Measurements from ENCODE around the gene CCDC141.

CCDC141 gene

GRCh38 chr2:178949584-178949983 is 100.4 kb downstream of the CCDC141 start:
- H3K79me2 ChIP-seq (ENCODE audit: control insufficient read depth, low read length), result no peaks in the 10 kb centered on the region
- H4K20me1 ChIP-seq (ENCODE audit: control insufficient read depth, insufficient read depth, low read depth, low read length), result no peaks in the 10 kb centered on the region
- no peak overlapping the region for H3K4me2 ChIP-seq (ENCODE audit: low read length)
- H3K36me3 ChIP-seq (ENCODE audit: control insufficient read depth, low read length), result no peaks in the 10 kb centered on the region
- H3K27me3 ChIP-seq (ENCODE audit: control insufficient read depth, low read length), result no peaks in the 10 kb centered on the region
- H3F3A ChIP-seq (ENCODE audit: control insufficient read depth, insufficient read depth), result no peaks in the 10 kb centered on the region
- no peak overlapping the region for H3K27ac ChIP-seq (ENCODE audit: low read depth, low read length)
- no peaks in the 10 kb centered on the region for H3K9me2 ChIP-seq (replicated peaks; ENCODE audit: control insufficient read depth, low read length)
- no peak overlapping the region for H3K4me3 ChIP-seq (ENCODE audit: low read length)
- TF ChIP-seq EZH2phosphoT487 (IDR thresholded peaks at IDR 0.05; ENCODE audit: borderline replicate concordance, low read length) (no peak), CTCF (IDR thresholded peaks at IDR 0.05; ENCODE audit: low read depth, low read length, poor library complexity, severe bottlenecking) (no peak)
- no peaks in the 10 kb centered on the region for H3K4me1 ChIP-seq (ENCODE audit: control insufficient read depth, low read length)
- no peaks in the 10 kb centered on the region for H3K9me3 ChIP-seq (ENCODE audit: control insufficient read depth, insufficient read depth, low read length)

- Histone ChIP-seq H3K36me3 (ENCODE audit: control insufficient read depth, low read length) (no peaks in the 10 kb centered on the region), H3K27me3 (ENCODE audit: control insufficient read depth, low read length) (no peaks in the 10 kb centered on the region), H3K9me2 (replicated peaks; ENCODE audit: control insufficient read depth, low read length) (no peaks in the 10 kb centered on the region), H4K20me1 (ENCODE audit: control insufficient read depth, insufficient read depth, low read depth, low read length) (no peaks in the 10 kb centered on the region), H3K27ac (ENCODE audit: low read depth, low read length) (no peak overlapping the region), H3K4me1 (ENCODE audit: control insufficient read depth, low read length) (no peaks in the 10 kb centered on the region), H3K4me2 (ENCODE audit: low read length) (no peak overlapping the region), H3F3A (ENCODE audit: control insufficient read depth, insufficient read depth) (no peaks in the 10 kb centered on the region), H3K9me3 (ENCODE audit: control insufficient read depth, insufficient read depth, low read length) (no peaks in the 10 kb centered on the region), H3K4me3 (ENCODE audit: low read length) (no peak overlapping the region), H3K79me2 (ENCODE audit: control insufficient read depth, low read length) (no peaks in the 10 kb centered on the region)
- TF ChIP-seq EZH2phosphoT487 (IDR thresholded peaks at IDR 0.05; ENCODE audit: borderline replicate concordance, low read length) (no peak), CTCF (IDR thresholded peaks at IDR 0.05; ENCODE audit: low read depth, low read length, poor library complexity, severe bottlenecking) (no peak)
These were observed 100.8 kb downstream of the CCDC141 start for GRCh38 chr2:178949151-178949550.

GRCh38 chr2:178947006-178947405 is 102.9 kb downstream of the CCDC141 start:
- Histone ChIP-seq H3K27me3 (ENCODE audit: control insufficient read depth, low read length) (no peaks in the 10 kb centered on the region), H3F3A (ENCODE audit: control insufficient read depth, insufficient read depth) (no peaks in the 10 kb centered on the region), H3K9me3 (ENCODE audit: control insufficient read depth, insufficient read depth, low read length) (no peaks in the 10 kb centered on the region), H3K9me2 (replicated peaks; ENCODE audit: control insufficient read depth, low read length) (no peaks in the 10 kb centered on the region), H3K4me1 (ENCODE audit: control insufficient read depth, low read length) (no peaks in the 10 kb centered on the region), H3K27ac (ENCODE audit: low read depth, low read length) (no peak overlapping the region), H3K4me2 (ENCODE audit: low read length) (no peak overlapping the region), H4K20me1 (ENCODE audit: control insufficient read depth, insufficient read depth, low read depth, low read length) (no peaks in the 10 kb centered on the region), H3K4me3 (ENCODE audit: low read length) (no peak overlapping the region), H3K79me2 (ENCODE audit: control insufficient read depth, low read length) (no peaks in the 10 kb centered on the region), H3K36me3 (ENCODE audit: control insufficient read depth, low read length) (no peaks in the 10 kb centered on the region)
- TF ChIP-seq EZH2phosphoT487 (IDR thresholded peaks at IDR 0.05; ENCODE audit: borderline replicate concordance, low read length), result no peak
- TF ChIP-seq CTCF (IDR thresholded peaks at IDR 0.05; ENCODE audit: low read depth, low read length, poor library complexity, severe bottlenecking), result no peak

GRCh38 chr2:178946494-178946893 is 103.4 kb downstream of the CCDC141 start:
- no peaks in the 10 kb centered on the region for H3K9me3 ChIP-seq (ENCODE audit: control insufficient read depth, insufficient read depth, low read length)
- H3K27me3 ChIP-seq (ENCODE audit: control insufficient read depth, low read length), result no peaks in the 10 kb centered on the region
- TF ChIP-seq EZH2phosphoT487 (IDR thresholded peaks at IDR 0.05; ENCODE audit: borderline replicate concordance, low read length), result no peak
- no peak for TF ChIP-seq CTCF (IDR thresholded peaks at IDR 0.05; ENCODE audit: low read depth, low read length, poor library complexity, severe bottlenecking)
- no peaks in the 10 kb centered on the region for H3K4me1 ChIP-seq (ENCODE audit: control insufficient read depth, low read length)
- no peak overlapping the region for H3K4me3 ChIP-seq (ENCODE audit: low read length)
- no peaks in the 10 kb centered on the region for H4K20me1 ChIP-seq (ENCODE audit: control insufficient read depth, insufficient read depth, low read depth, low read length)
- H3K27ac ChIP-seq (ENCODE audit: low read depth, low read length), result no peak overlapping the region
- no peak overlapping the region for H3K4me2 ChIP-seq (ENCODE audit: low read length)
- H3K79me2 ChIP-seq (ENCODE audit: control insufficient read depth, low read length), result no peaks in the 10 kb centered on the region
- no peaks in the 10 kb centered on the region for H3K9me2 ChIP-seq (replicated peaks; ENCODE audit: control insufficient read depth, low read length)
- H3K36me3 ChIP-seq (ENCODE audit: control insufficient read depth, low read length), result no peaks in the 10 kb centered on the region
- no peaks in the 10 kb centered on the region for H3F3A ChIP-seq (ENCODE audit: control insufficient read depth, insufficient read depth)
